ENCODE results near the gene GINS1. TPM values are rescaled to one million over a fixed set of nuclear protein-coding genes. Genes with fewer than 3 reads are reported as not detected.

The GINS1 gene
- total and polyA plus RNA-seq, 2 donors (not counting 1 experiment from before 2014, with no cell fraction given), result 0.61 to 2.0 TPM

DNA sequence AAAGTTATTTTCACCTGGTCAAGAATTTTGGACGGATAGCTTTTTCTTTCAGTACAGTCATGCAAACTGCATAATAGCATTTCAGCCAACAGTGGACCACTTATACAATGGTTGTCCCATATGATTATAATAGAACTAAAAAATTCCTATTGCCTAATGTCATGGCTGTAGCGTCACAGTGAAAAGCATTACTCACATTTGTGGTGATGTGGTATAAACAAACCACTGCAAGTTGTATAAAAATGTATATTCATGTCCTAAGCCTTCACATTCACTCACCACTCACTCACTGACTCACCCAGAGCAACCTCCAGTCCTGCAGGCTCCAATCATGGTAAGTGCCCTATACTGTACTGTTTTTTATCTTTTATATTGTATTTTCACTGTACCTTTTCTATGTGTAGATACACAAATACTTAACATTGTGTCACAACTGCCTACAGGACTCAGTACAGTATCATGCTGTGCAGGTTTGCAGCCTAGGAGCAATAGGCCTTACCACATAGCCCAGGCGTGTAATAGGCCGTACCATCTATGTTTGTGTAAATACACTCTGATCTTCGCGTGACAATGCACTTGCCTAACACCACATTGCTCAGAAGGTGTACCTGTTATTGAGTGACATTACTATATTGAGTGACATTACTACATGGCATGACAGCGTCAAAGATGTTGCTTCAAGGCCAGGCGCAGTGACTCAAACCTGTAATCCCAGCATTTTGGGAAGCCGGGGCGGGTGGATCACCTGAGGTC is 34.7 kb upstream of the GINS1 start:
- Mint-ChIP-seq H3K27ac (no peak overlapping the region), H3K27me3 (no peaks in the 10 kb centered on the region), H3K4me1 (peaks cover 10% of the 10 kb centered on the region), H3K4me3 (no peak overlapping the region), H3K9me3 (ENCODE audit: insufficient read depth) (no peaks in the 10 kb centered on the region)
- H3K9ac ChIP-seq (ENCODE audit: low read length), result no peak overlapping the region
- no peak for ATAC-seq (ENCODE audit: low read depth)
- intact Hi-C loops (cut with micrococcal nuclease), result no loop called here
- H3K4me2 ChIP-seq (replicated peaks; ENCODE audit: low read depth, low read length, poor library complexity, severe bottlenecking), result no peak overlapping the region
- no peak for DNase-seq
- no peaks in the 10 kb centered on the region for H3K4me1 ChIP-seq (ENCODE audit: control insufficient read depth in 2 of 2, insufficient read depth in 2 of 2, low read length in 2 of 2)
- no peaks in the 10 kb centered on the region for H3K36me3 ChIP-seq (replicated peaks in 1 of 2; ENCODE audit: control extremely low read depth in 1 of 2, control insufficient read depth in 1 of 2, extremely low read depth in 1 of 2, insufficient read depth in 2 of 2, low read length in 1 of 2)
- TF ChIP-seq, protein P1, sequence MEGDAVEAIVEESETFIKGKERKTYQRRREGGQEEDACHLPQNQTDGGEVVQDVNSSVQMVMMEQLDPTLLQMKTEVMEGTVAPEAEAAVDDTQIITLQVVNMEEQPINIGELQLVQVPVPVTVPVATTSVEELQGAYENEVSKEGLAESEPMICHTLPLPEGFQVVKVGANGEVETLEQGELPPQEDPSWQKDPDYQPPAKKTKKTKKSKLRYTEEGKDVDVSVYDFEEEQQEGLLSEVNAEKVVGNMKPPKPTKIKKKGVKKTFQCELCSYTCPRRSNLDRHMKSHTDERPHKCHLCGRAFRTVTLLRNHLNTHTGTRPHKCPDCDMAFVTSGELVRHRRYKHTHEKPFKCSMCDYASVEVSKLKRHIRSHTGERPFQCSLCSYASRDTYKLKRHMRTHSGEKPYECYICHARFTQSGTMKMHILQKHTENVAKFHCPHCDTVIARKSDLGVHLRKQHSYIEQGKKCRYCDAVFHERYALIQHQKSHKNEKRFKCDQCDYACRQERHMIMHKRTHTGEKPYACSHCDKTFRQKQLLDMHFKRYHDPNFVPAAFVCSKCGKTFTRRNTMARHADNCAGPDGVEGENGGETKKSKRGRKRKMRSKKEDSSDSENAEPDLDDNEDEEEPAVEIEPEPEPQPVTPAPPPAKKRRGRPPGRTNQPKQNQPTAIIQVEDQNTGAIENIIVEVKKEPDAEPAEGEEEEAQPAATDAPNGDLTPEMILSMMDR (IDR thresholded peaks at IDR 0.05), result no peak
- no peak for TF ChIP-seq EZH2 (IDR thresholded peaks at IDR 0.05; ENCODE audit: borderline replicate concordance, insufficient read depth, low read depth, low read length, poor library complexity, severe bottlenecking)
- no peaks in the 10 kb centered on the region for H3K27me3 ChIP-seq (replicated peaks in 1 of 4; ENCODE audit: control extremely low read depth in 1 of 4, control insufficient read depth in 3 of 4, insufficient read depth in 4 of 4, low read length in 3 of 4)
- ChIA-PET POLR2A (no interaction called here), CTCF (no interaction called here)
- H3K79me2 ChIP-seq (ENCODE audit: control insufficient read depth, insufficient read depth, low read length), result peaks cover 35% of the 10 kb centered on the region
- no peak overlapping the region for H3K4me3 ChIP-seq (ENCODE audit: control extremely low read depth in 1 of 5, extremely low read depth in 1 of 5, insufficient read depth in 1 of 5, low read depth in 2 of 5, low read length in 4 of 5)
- H2AFZ ChIP-seq (ENCODE audit: insufficient read depth, low read depth, low read length, poor library complexity, severe bottlenecking), result no peak overlapping the region
- 100% methylated on average over 5 of the region's 10 CpGs for WGBS (ENCODE audit: insufficient coverage)
- peaks cover 5% of the 10 kb centered on the region for H4K20me1 ChIP-seq (ENCODE audit: control insufficient read depth, insufficient read depth, low read length, poor library complexity, severe bottlenecking)
- H3K27ac ChIP-seq (ENCODE audit: low read length in 2 of 2), result no peak overlapping the region
- no peaks in the 10 kb centered on the region for H3K9me3 ChIP-seq (ENCODE audit: control extremely low read depth in 1 of 3, control insufficient read depth in 2 of 3, insufficient read depth in 1 of 3, low read length in 2 of 3)

- POLR2A ChIA-PET, result no interaction called here
- intact Hi-C loops (cut with micrococcal nuclease), result no loop called here
Observed at GRCh38 chr20:25374842-25375241, 32.6 kb upstream of the GINS1 start.

More at GRCh38 chr20:25374842-25375241, 32.6 kb upstream of the GINS1 start:
- H2AFZ ChIP-seq (ENCODE audit: insufficient read depth, low read depth, low read length, poor library complexity, severe bottlenecking), result no peak overlapping the region
- no peaks in the 10 kb centered on the region for H3K9me3 Mint-ChIP-seq (ENCODE audit: insufficient read depth)
- H3K4me2 ChIP-seq (replicated peaks; ENCODE audit: low read depth, low read length, poor library complexity, severe bottlenecking), result no peak overlapping the region
- peaks cover 42% of the 10 kb centered on the region for H3K79me2 ChIP-seq (ENCODE audit: control insufficient read depth, insufficient read depth, low read length)
- no peaks in the 10 kb centered on the region for H3K9me3 ChIP-seq (ENCODE audit: control extremely low read depth in 1 of 3, control insufficient read depth in 2 of 3, insufficient read depth in 1 of 3, low read length in 2 of 3)
- no peak overlapping the region for H3K27ac Mint-ChIP-seq
- peaks cover 16% of the 10 kb centered on the region for H3K4me1 Mint-ChIP-seq
- H3K4me3 Mint-ChIP-seq, result no peak overlapping the region
- no peak for DNase-seq
- H3K9ac ChIP-seq (ENCODE audit: low read length), result no peak overlapping the region
- no peaks in the 10 kb centered on the region for H3K36me3 ChIP-seq (replicated peaks in 1 of 2; ENCODE audit: control extremely low read depth in 1 of 2, control insufficient read depth in 1 of 2, extremely low read depth in 1 of 2, insufficient read depth in 2 of 2, low read length in 1 of 2)
- no peak overlapping the region for H3K4me3 ChIP-seq (ENCODE audit: control extremely low read depth in 1 of 5, extremely low read depth in 1 of 5, insufficient read depth in 1 of 5, low read depth in 2 of 5, low read length in 4 of 5)
- no peaks in the 10 kb centered on the region for H3K4me1 ChIP-seq (ENCODE audit: control insufficient read depth in 2 of 2, insufficient read depth in 2 of 2, low read length in 2 of 2)
- no peak for TF ChIP-seq EZH2 (IDR thresholded peaks at IDR 0.05; ENCODE audit: borderline replicate concordance, insufficient read depth, low read depth, low read length, poor library complexity, severe bottlenecking)
- TF ChIP-seq, protein P1 (IDR thresholded peaks at IDR 0.05), result no peak
- CTCF ChIA-PET, result no interaction called here
- no CpG with 5 or more reads among the region's 2 CpGs for WGBS (ENCODE audit: insufficient coverage)
- H3K27me3 Mint-ChIP-seq, result no peaks in the 10 kb centered on the region
- H3K27ac ChIP-seq (ENCODE audit: low read length in 2 of 2), result no peak overlapping the region
- ATAC-seq (ENCODE audit: low read depth), result no peak
- H3K27me3 ChIP-seq (replicated peaks in 1 of 4; ENCODE audit: control extremely low read depth in 1 of 4, control insufficient read depth in 3 of 4, insufficient read depth in 4 of 4, low read length in 3 of 4), result no peaks in the 10 kb centered on the region
- H4K20me1 ChIP-seq (ENCODE audit: control insufficient read depth, insufficient read depth, low read length, poor library complexity, severe bottlenecking), result peaks cover 17% of the 10 kb centered on the region

Measured in B cell (primary cell).